ELR (cell line): ENCODE measurements around the gene RGR.
A peak's percentile ranks its signal among the peaks of the same experiment; 100 is the strongest.
"Not testable (repeated sequence)": the region's sequence is repeated elsewhere in the genome, so short reads cannot be mapped to it uniquely, and the experiment has no call there.

Experiments used
- DNase-seq: peaks from one replicate; pipeline ENCODE4 v3.0.0-alpha.2; 2015; ENCODE audit warnings: low read depth

Gene RGR

DNA sequence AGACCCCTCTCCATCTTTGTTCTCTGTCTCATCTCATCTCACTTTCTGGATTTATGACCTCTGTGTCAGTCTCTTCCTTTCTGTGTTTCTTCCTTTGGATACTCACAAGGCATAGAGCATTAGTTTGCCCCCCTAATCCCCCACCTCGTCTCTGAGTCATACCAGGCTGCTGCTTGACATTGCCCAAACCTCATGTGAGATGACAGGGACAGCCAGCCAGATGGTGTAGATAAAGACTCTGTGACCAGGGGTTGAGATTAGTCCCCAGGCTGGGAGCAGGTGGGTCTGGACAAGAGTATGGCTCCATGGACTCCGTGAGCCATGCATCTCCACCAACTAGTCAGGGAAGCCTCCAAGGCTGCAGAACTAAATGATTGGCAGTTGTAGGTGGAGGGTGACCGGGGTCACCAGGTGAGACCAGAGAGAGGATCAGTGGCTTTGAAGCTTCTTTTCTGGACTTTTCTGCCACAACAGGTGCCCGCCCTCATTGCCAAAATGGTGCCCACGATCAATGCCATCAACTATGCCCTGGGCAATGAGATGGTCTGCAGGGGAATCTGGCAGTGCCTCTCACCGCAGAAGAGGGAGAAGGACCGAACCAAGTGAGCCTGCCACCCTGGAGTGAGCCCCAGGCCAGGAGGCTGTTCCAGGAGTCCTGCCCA is 13.3 kb downstream of the RGR start:
- DNase-seq, result no peak

DNA sequence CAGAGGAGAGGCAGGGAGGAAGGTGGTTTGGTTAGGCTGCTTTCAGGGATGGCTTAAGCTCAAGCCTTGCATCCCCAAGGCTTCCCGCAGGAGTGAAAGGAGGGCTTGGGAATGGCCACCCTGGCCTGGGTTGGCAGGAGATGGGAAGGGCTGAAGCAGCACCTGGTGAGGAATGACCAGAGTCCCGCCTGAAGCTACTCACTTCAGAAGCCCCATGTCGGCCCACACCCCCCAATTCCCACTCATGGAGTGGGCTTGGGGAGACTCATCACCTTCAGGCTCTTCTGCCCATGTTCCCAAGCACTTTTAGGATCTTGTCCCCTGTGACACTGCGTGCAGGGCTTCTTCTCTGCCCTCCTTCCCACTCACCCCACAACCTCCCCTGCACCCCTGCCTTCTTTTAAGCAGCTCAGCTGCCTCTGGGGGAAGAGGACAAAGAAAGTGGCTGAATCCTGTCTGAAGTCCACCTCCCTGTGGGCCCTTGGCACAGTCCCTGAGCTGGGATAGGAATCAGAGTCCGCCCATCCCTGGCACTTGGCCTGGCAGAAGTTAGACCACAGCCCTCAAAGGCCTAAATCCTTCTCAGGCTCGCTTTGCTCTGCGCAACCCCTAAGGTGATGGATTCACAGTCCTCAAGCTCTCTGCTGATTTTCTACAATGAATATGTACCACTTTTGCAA is 16.5 kb downstream of the RGR start:
- DNase-seq, result no peak

DNA sequence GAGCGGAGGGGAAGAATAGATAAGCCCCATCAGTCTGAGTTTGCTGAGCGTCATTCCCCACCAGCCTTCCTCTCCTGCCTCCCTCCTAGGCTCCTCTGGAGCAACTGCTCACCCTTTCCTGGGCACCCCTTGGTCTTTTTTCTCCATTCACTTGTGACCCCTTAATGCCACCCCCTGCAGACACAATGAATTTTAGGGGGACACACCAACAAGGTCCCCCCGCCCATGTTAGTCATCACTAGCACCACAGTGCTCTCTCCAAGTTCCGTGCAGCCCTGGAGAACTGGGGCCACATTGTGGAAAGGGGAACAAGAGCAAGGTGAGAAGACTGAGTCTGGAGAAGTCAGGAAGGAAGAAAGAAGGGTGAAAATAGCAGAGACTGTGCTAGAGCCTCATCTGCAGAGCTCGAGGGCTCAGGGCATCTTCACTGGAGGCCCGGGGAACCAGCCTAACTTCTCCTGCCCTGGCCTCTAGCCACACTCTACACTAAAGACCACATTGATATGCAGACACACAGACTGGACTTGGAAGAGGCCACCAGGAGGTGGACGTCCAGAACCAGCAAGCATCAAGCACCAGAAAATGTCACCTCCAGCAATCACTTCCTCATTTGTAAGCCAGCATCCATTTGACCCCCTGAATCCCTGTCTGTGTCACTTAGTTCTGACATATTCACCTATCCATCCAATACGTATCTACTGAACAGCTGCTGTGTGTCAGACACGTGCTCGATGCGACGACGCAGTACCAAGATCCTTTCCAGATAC is 17.5 kb downstream of the RGR start:
- DNase-seq, result no peak

DNA sequence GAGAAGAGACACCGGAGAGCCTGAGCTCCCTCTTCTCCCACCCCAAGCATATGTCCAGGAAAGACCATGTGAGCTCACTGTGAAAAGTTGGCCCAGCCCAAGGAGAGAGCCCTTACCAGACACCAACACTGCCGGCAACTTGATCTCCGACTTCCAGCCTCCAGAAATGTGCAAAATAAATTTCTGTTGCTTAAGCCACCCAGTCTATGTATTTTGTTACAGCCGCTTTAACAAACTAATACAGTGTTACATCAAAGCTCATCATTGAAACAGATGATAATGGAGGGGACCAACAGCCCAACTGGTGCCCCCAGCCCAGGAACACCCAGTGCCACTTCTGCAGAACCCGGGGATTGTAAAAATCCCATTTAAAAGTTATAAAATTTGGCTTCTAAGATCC is 18.9 kb downstream of the RGR start:
- DNase-seq, result no peak

DNA sequence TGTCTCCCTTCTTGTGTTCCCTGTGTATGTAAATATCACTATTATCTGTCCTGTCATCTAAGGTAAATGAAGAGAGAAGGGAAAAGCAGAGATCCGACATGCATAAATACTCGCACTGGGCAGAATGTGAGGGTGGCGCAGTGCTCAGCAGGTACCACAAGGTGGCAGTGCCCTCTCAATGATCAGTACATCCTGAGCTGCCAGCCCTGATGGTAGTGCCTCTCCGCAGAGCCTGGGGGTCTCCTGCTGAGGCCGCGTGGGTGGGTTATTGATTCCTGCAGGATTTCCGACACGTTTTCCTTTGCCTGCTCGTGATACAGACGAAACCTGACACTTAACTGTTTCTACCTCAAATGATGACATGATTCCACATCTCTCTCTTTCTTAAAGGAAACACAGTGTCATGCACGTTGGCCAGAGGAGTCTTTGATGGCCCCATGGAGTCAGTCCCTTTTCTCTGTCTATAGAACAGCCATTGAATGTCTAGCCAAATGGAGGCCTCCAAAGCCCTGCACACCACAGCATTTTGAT is 19.8 kb downstream of the RGR start:
- peak; percentile 70 for DNase-seq

DNA sequence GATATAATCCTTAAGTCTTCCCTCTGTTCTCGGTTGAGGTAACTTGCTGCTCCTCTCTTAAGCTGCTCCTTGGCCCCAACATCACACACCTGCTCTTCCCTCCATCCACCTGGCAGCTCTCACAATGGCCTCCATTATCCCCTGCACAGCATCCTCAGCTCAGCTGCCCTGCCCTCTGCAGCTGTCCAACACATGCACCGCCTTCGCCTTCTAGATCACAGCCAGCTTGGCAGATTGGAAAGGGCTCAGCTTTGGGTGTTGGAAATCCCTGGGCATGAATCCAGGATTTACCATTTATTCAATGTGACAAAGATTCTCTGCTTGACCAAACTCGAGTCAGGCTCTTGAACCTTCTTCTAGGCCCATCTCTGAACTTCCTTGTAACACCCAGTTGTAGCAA is 20.6 kb downstream of the RGR start:
- no peak for DNase-seq

DNA sequence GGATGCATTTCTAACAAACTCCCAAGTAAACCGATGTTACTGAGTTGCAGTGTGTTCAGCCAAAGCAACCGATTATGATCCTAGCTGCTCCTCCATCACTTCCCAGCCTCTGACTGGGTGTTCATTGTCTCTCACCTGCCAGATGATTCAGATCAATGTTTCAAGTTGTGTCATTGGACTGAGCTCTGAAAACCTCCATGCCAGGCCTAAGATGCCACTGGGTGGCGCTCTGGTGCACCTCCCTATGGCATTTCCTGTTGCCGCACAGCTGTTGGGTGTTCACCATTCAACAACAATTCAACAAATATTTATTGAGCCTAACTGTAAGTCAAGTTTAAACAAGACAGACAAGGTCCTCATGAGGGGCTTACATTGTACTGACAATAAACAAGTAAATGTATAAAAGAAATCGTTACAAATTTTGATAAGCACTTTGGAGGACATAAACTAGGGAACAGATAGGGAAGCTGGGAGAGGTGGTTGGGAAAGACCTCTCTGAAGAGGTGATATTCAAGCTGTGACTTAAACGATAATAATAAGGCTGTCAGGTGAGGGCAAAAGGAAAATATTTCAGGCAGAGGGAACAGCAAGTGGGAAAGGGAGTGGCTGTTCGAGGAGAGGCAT is 22.8 kb downstream of the RGR start:
- peak; percentile 71 for DNase-seq

DNA sequence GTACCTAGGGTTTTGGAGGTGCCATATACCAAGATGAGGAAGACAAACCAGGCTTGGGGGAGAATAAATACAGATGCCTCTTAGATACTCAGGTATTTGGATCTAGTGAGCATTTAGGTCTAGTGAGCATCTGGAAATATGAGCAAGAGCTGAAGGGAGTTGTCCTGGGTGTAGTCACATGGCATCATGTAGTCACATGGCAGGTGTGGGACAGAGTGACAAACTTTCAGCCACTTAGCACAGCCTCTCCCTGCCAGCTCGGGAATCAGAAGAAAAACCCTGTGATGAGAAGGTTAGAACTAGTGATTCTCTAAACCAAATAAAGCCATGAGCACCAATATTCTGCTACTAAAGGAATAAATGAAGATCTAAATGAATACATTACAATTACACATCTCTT is 24.3 kb downstream of the RGR start:
- DNase-seq, result no peak

DNA sequence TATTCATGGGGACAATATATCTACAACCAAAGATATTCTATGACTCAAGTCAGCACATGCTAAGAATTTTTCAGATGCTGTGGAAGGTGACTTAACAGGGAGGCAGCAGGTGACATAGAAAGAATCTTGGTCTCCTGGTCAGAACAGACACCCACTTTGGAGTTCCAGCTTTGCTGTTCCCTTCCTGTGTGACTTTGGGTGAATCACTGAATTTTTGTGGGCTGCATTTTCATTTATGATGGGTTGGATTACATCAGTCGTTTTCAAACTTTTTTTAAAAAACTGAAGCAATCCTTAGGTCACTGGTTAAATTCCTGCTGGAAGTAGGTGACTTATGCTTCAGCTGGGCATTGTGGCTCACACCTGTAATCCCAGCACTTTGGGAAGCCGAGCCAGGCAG is 24.9 kb downstream of the RGR start:
- peak; percentile 84 for DNase-seq

DNA sequence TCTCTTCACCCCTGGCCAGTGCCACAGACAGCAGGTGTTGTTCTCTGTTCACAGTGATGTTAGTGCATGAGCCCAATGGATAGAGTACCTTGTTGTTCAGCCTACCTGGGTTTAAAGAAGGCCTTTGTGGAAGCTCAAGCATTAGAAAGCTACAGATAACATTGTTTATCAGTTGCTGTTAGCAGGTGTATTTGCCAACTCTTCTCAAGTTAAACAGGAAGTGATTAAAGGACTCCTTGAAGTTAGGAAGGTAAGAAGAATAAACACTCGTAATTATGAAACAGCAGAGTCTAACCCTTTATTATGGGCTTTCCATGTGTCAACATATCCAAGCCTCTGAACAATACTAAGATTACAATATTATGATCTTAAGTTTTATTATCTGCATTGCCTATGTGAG is 25.9 kb downstream of the RGR start:
- DNase-seq, result no peak

DNA sequence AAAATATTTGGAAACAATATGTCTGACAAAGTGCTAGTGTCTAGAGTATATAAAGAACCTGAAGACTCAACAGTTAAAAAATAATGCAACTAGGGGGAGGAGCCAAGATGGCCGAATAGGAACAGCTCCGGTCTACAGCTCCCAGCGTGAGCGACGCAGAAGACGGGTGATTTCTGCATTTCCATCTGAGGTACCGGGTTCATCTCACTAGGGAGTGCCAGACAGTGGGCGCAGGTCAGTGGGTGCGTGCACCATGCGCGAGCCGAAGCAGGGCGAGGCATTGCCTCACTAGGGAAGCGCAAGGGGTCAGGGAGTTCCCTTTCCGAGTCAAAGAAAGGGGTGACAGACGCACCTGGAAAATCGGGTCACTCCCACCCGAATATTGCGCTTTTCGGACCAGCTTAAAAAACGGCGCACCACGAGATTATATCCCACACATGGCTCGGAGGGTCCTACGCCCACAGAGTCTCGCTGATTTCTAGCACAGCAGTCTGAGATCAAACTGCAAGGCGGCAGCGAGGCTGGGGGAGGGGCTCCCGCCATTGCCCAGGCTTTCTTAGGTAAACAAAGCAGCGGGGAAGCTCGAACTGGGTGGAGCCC is 35.1 kb downstream of the RGR start:
- not testable (repeated sequence) for DNase-seq

DNA sequence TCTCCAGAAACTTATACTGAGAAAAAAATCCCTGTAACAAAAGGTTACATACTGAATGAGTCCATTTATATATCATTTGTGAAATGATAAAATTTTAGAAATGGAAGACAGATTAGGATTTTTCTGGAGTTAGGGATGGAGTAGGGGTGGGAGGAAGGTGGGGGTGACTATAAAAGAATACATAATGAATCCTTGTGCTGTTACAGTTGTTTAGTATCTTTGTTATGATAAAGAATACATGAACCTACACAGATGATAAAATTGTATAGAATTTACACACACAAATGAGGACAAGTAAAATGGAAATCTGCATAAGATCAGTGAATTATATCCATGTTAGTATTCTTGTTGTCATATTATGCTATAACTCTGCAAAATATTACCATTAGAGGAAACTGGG is 41.8 kb downstream of the RGR start:
- no peak for DNase-seq

DNA sequence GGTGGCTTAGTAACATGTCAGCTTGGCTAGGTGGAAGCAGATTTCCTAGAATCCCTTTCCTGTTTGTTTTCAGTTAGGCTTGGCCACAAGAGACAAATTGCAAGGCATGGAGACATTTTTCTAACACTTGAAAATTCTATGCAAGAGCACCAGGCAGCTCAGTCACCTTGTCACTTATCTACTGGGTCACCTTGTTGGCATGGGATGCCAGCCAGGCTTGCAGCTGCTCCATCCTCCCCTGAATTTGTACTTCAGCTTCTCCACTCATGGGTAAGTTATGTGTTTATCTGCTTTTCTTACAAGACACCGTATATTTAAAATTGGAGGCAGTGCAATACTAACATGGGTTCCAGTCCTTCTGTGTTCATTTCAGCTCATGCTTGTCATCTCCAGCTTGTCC is 43.3 kb downstream of the RGR start:
- no peak for DNase-seq

DNA sequence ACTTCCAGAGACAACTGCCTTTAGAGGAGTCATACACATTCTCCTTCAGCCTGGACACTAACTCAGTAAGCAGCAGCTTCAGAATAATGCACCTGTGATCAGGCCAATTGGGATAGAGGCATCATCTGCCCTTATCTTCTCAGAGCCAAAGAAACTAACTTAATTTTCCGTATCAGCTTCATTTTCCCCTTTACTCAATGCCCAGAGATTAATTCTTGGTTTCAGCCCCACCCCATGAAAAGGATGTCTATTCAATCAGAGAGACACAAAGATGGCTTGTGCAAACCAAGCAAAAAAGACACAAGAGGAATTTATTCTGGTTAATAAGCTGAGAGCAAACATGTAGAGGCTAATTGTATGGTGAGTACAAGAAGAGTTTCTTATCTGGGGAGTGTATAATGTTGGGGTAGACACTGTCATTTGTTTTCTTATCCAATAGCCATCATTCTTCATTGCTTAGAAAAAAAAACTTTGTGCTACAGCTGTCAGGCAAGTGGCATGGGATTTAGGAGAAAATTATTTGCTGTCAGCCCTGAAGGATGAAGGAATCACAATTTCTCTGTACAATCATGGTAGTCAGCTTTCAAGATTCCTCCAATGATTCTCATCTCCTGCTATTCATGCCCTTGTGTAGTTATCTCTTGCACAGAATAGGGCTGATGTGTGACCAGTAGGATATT is 44.8 kb downstream of the RGR start:
- DNase-seq, result no peak

DNA sequence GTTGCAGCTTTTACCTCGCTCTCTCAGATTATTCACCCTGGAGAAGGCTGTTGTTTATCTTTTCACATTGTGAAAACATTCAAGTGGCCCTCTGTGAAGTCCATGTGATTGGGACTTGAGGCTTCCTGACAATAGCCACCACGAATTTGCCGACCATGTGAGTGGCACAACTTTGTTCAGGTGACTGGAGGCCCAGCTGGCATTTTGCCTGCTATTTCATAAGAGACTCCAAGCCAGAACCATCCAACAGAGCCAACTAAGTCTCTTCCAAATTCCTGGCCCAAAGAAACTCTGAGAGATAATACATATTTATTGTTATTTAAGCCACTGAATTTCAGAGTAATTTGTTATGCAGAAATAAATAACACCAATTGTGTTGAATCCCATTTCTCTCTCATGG is 45.4 kb downstream of the RGR start:
- DNase-seq, result no peak

DNA sequence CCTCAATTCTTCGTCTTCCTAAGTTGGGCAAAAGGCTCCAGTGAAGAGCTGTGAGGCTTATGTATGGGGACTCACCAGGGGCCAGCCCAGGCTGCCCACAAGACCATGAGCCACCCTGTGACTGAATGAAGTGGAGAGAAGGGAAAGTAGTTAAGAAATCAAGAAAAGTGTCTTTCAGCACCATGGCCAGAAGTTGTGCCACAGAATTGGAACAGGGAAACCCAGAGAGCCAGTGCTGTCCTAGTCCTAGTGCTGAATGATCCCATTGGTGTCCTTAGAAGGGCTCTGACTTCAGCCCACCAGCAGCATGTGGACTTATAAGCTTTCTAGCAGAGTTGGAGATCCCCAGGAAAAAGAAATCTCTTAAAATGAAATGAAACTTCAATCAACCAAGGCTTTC is 46.5 kb downstream of the RGR start:
- peak; percentile 56 for DNase-seq

DNA sequence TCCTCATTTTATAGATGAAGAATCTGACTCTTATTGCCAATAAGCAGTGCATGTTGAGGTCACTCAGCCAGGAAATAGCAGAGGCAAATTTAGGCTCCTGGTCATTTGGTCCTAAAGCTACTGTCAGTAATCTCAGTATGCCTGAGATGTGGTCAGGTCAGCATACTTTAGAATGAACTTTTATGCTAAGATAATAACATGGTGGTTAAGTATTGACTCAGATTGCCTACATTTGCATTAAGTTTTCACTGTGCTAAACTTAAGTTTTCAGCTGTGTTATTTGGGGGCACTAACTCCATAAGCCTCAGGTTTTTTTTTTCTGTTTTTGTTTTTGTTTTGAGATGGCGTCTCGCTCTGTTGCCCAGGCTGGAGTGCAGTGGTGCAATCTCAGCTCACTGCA is 47.6 kb downstream of the RGR start:
- DNase-seq, result no peak

DNA sequence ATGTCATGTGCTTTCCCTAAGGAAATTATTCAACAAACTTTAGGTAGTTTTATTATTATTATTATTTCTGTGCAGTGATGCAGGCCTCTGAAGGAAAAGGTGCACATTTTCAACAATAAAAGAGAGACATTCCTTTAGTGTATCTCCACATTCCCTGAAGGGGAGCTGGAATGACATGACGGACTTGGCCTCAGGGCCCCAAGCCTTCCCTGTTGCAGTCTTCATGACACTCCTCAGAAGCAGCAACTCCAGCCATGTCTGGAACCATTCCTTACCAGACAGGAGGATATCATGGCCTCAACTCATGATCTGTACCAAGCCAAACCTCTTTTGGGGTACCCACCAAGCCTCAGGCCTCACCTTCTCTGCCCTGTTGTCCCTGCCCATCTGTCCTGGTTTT is 48.3 kb downstream of the RGR start:
- DNase-seq, result no peak

DNA sequence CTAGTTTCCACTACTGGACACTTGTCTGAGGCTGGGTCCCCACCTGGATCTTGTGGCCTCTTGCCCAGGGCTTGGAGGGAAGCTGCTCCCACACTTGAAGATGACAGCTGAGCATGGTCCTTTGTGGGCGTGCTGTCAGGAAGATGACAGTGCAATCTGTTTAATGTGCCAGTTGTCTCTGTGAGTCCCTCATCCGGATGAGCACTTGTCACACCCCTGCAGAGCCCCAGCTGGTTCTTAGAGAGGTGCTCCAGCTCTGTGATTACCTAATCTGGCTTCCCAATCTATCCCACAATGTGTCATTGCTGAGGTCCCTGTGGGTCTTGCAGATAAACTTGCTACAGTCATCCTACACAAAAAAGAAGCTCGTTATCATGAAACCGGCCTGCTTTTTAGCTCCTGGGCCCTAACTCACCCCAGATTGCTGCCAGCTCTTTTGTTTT is 48.7 kb downstream of the RGR start:
- no peak for DNase-seq

DNA sequence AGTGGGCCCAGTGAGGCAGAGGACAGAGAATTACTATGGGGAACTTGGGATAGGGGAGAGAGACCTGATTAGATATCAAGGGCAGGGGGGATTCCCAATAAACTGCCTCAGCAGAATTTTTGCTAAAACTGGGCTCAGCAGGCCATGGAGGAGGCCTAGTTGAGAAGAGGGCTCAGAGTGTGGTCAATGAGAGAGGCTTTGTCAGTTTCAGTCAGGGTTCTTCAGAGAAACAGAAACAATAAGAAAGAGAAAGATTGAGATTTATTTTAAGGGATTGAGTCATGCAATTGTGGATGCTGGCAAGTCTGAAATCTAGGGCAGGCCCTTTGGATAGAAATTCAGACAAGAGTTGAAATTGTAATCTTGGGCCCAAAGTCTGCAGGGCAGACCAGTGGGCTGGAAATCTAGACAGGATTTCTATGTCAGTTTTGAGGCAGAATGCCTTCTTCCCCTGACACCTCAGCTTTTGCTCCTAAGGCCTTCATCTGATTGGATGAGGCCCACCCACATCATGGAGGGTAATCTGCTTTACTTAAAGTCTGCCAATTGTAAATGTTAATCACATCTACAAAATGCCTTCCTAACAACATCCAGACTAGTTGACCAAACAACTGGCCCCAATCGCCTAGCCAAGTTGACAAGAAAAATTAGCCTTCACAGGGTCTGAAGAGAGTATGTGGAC is 50.1 kb downstream of the RGR start:
- DNase-seq, result no peak
